Caco-2 (cell line): Measurements from ENCODE around the gene NPIPB2. TPM values are rescaled to one million over a fixed set of nuclear protein-coding genes. Genes with fewer than 3 reads are reported as not detected.

Experiments
- BruUV-seq: library from RNA; stranded (reverse); fragments of 400-500 nt; replicated peaks from 2 replicates; lab custom pipeline; 2021; lab: Mats Ljungman, UMichigan
- CTCF ChIA-PET: fragments of 300-600 bp; sonication (Branson Sonifier 250); formaldehyde crosslinking; loops from one replicate; lab custom pipeline; 2022; ENCODE audit warnings: antibody characterized with exemption; lab: Charles Lee
- POLR2A ChIA-PET: fragments of 300-600 bp; sonication (Branson Sonifier 250); formaldehyde crosslinking; loops from one replicate; lab custom pipeline; 2022; ENCODE audit warnings: antibody characterized with exemption; lab: Charles Lee
- DNase-seq, 2 experiments: peaks; one replicate each; pipeline versions ENCODE4 v3.0.0 to v3.0.0-alpha.2; 2020 to 2022
- H3K27me3 ChIP-seq: replicated peaks from 2 replicates; pipeline ENCODE4 v1.6.0; 2011; ENCODE audit warnings: low read length; ENCODE audit not compliant: control insufficient read depth, insufficient read depth
- H3K36me3 ChIP-seq: 2 replicates; pipeline ENCODE4 v1.5.1; 2011; ENCODE audit warnings: low read length; ENCODE audit not compliant: control insufficient read depth, insufficient read depth
- H3K4me1 ChIP-seq: fragments of 250-450 bp; sonication (Bioruptor Pico); 2 replicates; pipeline ENCODE4 v1.5.1; 2020; ENCODE audit warnings: mild to moderate bottlenecking
- H3K4me3 ChIP-seq: 2 replicates; pipeline ENCODE4 v1.5.1; 2011; ENCODE audit warnings: low read depth, mild to moderate bottlenecking, control low read depth, low read length
- H3K9me3 ChIP-seq: fragments of 250-450 bp; sonication (Bioruptor Pico); 2 replicates; pipeline ENCODE4 v1.5.1; 2020; ENCODE audit warnings: mild to moderate bottlenecking, moderate library complexity
- H3K27ac Mint-ChIP-seq: one replicate; pipeline ENCODE4 v1.8.0; 2022; ENCODE audit warnings: mixed read lengths; ENCODE audit not compliant: unreplicated experiment
- H3K27me3 Mint-ChIP-seq: one replicate; pipeline ENCODE4 v1.8.0; 2022; ENCODE audit warnings: mixed read lengths; ENCODE audit not compliant: insufficient read depth, unreplicated experiment
- H3K36me3 Mint-ChIP-seq: one replicate; pipeline ENCODE4 v1.8.0; 2022; ENCODE audit warnings: mild to moderate bottlenecking, mixed read lengths; ENCODE audit not compliant: insufficient read depth, unreplicated experiment
- H3K4me1 Mint-ChIP-seq: one replicate; pipeline ENCODE4 v1.8.0; 2022; ENCODE audit warnings: low read depth, mixed read lengths; ENCODE audit not compliant: unreplicated experiment
- H3K4me3 Mint-ChIP-seq: one replicate; pipeline ENCODE4 v1.8.0; 2022; ENCODE audit warnings: mild to moderate bottlenecking, moderate library complexity, mixed read lengths; ENCODE audit not compliant: unreplicated experiment
- H3K9me3 Mint-ChIP-seq: one replicate; pipeline ENCODE4 v1.8.0; 2022; ENCODE audit warnings: mixed read lengths; ENCODE audit not compliant: unreplicated experiment
- intact Hi-C: fragments of 100-400 bp; cut with micrococcal nuclease; formaldehyde crosslinking; loops from one replicate; pipeline ENCODE4 v1.10.0; 2022; ENCODE audit not compliant: unreplicated experiment
- total RNA-seq: library from RNA; stranded (reverse); gene quantifications from 2 replicates; pipeline ENCODE4 v1.2.3, GENCODE V29; 2022
- TF ChIP-seq, protein P1 (sequence below), 2 experiments: fragments of 200-600 bp in 1 of 2; IDR thresholded peaks; 1 replicate in 1 of 2; 2 replicates in 1 of 2; pipeline versions ENCODE4 v1.5.1 to v1.8.0; 2011 to 2022; ENCODE audit warnings: antibody characterized with exemption in 1 of 2, control low read depth in 1 of 2, inconsistent platforms in 1 of 2, low read depth in 1 of 2, low read length in 1 of 2, mild to moderate bottlenecking in 1 of 2, moderate library complexity in 1 of 2; ENCODE audit not compliant: insufficient read depth in 1 of 2, severe bottlenecking in 1 of 2, unreplicated experiment in 1 of 2

Gene NPIPB2
- total RNA-seq, 1 experiment from 2014 or later = 6.8 TPM

DNA sequence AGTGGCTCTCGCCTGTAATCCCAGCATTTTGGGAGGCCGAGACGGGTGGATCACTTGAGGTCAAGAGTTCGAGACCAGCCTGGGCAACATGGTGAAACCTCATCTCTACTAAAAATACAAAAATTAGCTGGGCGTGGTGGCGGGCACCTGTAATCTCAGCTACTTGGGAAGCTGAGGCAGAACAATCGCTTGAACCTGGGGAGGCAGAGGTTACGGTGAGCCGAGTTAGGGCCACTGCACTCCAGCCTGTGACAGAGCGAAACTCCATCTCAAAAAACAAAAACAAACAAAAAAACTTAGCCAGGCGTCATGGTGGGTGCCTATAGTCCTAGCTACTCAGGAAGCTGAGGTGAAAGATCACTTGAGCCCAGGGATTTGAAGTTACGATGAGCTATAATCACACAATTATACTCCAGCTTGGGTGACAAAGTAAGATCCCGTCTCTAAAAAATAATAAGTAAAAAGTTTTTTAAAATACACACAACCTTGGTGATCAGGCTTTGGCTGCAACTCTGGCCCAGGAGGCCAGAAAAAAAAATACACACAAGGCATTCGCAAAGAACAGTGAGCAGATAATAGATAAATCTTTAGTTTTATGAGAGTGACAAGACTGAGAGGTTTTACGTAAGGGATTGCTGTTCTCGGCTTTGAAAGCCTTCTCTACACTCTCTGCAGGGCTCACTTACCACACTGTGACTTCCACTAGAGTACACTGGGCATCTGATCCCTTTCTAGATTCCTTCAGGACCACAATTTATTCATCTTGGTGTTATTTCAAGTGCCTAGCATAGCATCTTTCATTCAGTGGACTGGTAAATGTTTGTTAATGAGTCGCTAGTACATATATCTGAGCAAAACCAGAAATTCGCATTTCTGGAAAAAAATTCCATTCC is 31.9 kb downstream of the NPIPB2 start:
- CTCF ChIA-PET = no interaction called here
- peaks cover 22% of the 10 kb centered on the region for H3K4me1 Mint-ChIP-seq

DNA sequence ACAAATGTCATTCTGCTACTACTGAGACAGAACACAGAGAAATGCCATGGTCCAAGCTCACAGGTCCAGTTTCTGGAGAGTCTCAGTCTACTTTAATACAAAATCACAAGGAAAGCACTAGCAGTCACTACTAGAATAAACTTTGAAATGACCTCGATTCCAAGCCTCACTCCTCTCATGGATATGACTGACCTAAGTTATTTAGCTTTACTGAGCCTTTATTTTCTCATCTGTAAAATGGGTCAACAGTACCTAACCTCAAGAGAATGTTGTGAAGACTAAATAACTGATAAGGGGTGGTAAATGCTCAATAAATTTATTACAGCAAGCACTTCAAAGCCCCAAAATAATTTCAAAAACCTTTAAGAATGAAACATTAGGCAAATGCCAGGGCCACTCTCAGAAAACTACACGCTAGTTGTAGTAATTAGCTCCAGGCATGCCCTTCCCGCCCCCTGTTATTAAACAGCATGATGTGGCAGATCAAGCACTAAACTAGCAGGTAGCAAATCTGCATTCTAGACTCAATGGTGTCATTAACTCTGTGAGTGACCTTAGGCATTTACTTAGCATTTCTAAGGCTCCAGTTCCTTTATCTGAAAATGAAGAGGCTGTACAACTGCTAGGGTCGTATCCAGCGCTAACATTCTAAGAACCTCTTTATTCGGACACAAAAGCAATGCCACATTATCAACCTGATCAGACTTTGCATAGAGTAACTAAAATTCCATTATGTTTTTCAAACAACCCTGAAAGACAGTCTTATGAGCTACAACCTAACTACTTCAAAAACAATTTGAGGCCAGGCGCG is 34.5 kb downstream of the NPIPB2 start:
- POLR2A ChIA-PET = no interaction called here
- no peak overlapping the region for H3K4me3 Mint-ChIP-seq
- CTCF ChIA-PET = no interaction called here
- H3K36me3 Mint-ChIP-seq = peaks cover 49% of the 10 kb centered on the region
- H3K4me1 ChIP-seq = no peaks in the 10 kb centered on the region
- H3K27ac Mint-ChIP-seq = no peak overlapping the region
- intact Hi-C loops = no loop called here
- BruUV-seq = no TSS peak
- no peaks in the 10 kb centered on the region for H3K27me3 ChIP-seq
- no peak overlapping the region for H3K4me3 ChIP-seq
- H3K4me1 Mint-ChIP-seq = peaks cover 6% of the 10 kb centered on the region
- DNase-seq = no peak
- H3K27me3 Mint-ChIP-seq = no peaks in the 10 kb centered on the region
- no peaks in the 10 kb centered on the region for H3K9me3 ChIP-seq
- H3K36me3 ChIP-seq = no peaks in the 10 kb centered on the region; the same call in 1 of the 2 replicates
- H3K9me3 Mint-ChIP-seq = no peaks in the 10 kb centered on the region
- TF ChIP-seq, protein P1, sequence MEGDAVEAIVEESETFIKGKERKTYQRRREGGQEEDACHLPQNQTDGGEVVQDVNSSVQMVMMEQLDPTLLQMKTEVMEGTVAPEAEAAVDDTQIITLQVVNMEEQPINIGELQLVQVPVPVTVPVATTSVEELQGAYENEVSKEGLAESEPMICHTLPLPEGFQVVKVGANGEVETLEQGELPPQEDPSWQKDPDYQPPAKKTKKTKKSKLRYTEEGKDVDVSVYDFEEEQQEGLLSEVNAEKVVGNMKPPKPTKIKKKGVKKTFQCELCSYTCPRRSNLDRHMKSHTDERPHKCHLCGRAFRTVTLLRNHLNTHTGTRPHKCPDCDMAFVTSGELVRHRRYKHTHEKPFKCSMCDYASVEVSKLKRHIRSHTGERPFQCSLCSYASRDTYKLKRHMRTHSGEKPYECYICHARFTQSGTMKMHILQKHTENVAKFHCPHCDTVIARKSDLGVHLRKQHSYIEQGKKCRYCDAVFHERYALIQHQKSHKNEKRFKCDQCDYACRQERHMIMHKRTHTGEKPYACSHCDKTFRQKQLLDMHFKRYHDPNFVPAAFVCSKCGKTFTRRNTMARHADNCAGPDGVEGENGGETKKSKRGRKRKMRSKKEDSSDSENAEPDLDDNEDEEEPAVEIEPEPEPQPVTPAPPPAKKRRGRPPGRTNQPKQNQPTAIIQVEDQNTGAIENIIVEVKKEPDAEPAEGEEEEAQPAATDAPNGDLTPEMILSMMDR (IDR thresholded peaks at IDR 0.05; ENCODE audit: insufficient read depth in 1 of 2, low read depth in 1 of 2, low read length in 1 of 2, severe bottlenecking in 1 of 2, unreplicated experiment in 1 of 2) = no peak

More for the DNA sequence above, 31.9 kb downstream of the NPIPB2 start:
- no peaks in the 10 kb centered on the region for H3K9me3 ChIP-seq
- H3K27me3 Mint-ChIP-seq = no peaks in the 10 kb centered on the region
- TF ChIP-seq, protein P1 (IDR thresholded peaks at IDR 0.05; ENCODE audit: insufficient read depth in 1 of 2, low read depth in 1 of 2, low read length in 1 of 2, severe bottlenecking in 1 of 2, unreplicated experiment in 1 of 2) = no peak
- no peak for DNase-seq
- no peaks in the 10 kb centered on the region for H3K9me3 Mint-ChIP-seq
- POLR2A ChIA-PET = no interaction called here
- peaks cover 49% of the 10 kb centered on the region for H3K36me3 Mint-ChIP-seq
- H3K36me3 ChIP-seq = no peaks in the 10 kb centered on the region; the same call in 1 of the 2 replicates
- no peak overlapping the region for H3K4me3 Mint-ChIP-seq
- no peaks in the 10 kb centered on the region for H3K4me1 ChIP-seq
- no peak overlapping the region for H3K27ac Mint-ChIP-seq
- BruUV-seq = no TSS peak
- no peaks in the 10 kb centered on the region for H3K27me3 ChIP-seq
- intact Hi-C loops = no loop called here
- H3K4me3 ChIP-seq = no peak overlapping the region

DNA sequence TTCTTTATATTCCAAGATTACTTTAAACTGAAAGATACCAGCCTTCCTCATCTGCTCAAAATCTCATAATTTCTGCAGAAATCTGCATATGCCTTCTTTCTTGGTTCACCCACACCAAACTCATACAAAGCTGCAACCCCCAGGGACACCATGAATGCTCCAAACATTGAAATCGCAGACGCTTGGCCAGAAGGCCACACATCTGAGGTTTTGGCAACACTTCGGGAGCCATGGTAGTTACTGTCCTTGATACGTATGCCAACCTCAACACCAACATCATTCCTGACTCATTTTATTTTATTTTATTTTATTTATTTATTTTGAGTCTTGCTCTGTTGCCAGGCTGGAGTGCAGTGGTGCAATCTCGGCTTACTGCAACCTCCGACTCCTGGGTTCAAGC is 37.9 kb downstream of the NPIPB2 start:
- Mint-ChIP-seq H3K36me3 (peaks cover 57% of the 10 kb centered on the region), H3K4me1 (no peaks in the 10 kb centered on the region), H3K4me3 (no peak overlapping the region), H3K27ac (no peak overlapping the region), H3K27me3 (no peaks in the 10 kb centered on the region), H3K9me3 (no peaks in the 10 kb centered on the region)
- Histone ChIP-seq H3K4me3 (no peak overlapping the region), H3K27me3 (no peaks in the 10 kb centered on the region), H3K36me3 (no peaks in the 10 kb centered on the region; the same call in 1 of the 2 replicates), H3K9me3 (no peaks in the 10 kb centered on the region), H3K4me1 (no peaks in the 10 kb centered on the region)
- ChIA-PET POLR2A (no interaction called here), CTCF (no interaction called here)
- TF ChIP-seq, protein P1 (IDR thresholded peaks at IDR 0.05; ENCODE audit: insufficient read depth in 1 of 2, low read depth in 1 of 2, low read length in 1 of 2, severe bottlenecking in 1 of 2, unreplicated experiment in 1 of 2) = no peak
- BruUV-seq = no TSS peak
- no peak for DNase-seq
- intact Hi-C loops = no loop called here
